ENCODE data around the gene ICE2.

- TF ChIP-seq, protein P1, sequence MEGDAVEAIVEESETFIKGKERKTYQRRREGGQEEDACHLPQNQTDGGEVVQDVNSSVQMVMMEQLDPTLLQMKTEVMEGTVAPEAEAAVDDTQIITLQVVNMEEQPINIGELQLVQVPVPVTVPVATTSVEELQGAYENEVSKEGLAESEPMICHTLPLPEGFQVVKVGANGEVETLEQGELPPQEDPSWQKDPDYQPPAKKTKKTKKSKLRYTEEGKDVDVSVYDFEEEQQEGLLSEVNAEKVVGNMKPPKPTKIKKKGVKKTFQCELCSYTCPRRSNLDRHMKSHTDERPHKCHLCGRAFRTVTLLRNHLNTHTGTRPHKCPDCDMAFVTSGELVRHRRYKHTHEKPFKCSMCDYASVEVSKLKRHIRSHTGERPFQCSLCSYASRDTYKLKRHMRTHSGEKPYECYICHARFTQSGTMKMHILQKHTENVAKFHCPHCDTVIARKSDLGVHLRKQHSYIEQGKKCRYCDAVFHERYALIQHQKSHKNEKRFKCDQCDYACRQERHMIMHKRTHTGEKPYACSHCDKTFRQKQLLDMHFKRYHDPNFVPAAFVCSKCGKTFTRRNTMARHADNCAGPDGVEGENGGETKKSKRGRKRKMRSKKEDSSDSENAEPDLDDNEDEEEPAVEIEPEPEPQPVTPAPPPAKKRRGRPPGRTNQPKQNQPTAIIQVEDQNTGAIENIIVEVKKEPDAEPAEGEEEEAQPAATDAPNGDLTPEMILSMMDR (IDR thresholded peaks at IDR 0.05): no peak
- no peak for TF ChIP-seq POLR2A (IDR thresholded peaks at IDR 0.05)
These were observed 37.6 kb downstream of the ICE2 start for GRCh38 chr15:60441331-60441730.

Measured in uterus (tissue), 2 donors.